OCI-LY1 (cell line): Measurements from ENCODE around the gene ACAT2.

ENCODE experiments used
- H2AFZ ChIP-seq: fragments of 200-600 bp; sonication (generic), shearing (Covaris generic); 2 replicates; pipeline ENCODE4 v1.6.0; 2014; ENCODE audit warnings: antibody characterized with exemption, mild to moderate bottlenecking, low read length
- H3F3A ChIP-seq: fragments of 200-600 bp; sonication (generic), shearing (Covaris generic); 2 replicates; pipeline ENCODE4 v1.6.0; 2014; ENCODE audit warnings: mild to moderate bottlenecking, antibody characterized with exemption, low read length, moderate library complexity; ENCODE audit not compliant: insufficient read depth
- H3K27ac ChIP-seq: fragments of 200-600 bp; sonication (generic); 2 replicates; pipeline ENCODE4 v1.5.1; 2014; ENCODE audit warnings: low read length, mixed run types, mild to moderate bottlenecking, low read depth; ENCODE audit not compliant: poor library complexity, severe bottlenecking
- H3K27me3 ChIP-seq: fragments of 200-600 bp; sonication (generic); 2 replicates; pipeline ENCODE4 v1.6.0; 2014; ENCODE audit warnings: antibody characterized with exemption, mild to moderate bottlenecking, low read length, moderate library complexity; ENCODE audit not compliant: insufficient read depth
- H3K36me3 ChIP-seq: fragments of 200-600 bp; sonication (generic); 2 replicates; pipeline ENCODE4 v1.6.1; 2014; ENCODE audit warnings: mild to moderate bottlenecking, antibody characterized with exemption, low read length, moderate library complexity, mixed read lengths; ENCODE audit not compliant: insufficient read depth
- H3K4me1 ChIP-seq: fragments of 200-600 bp; sonication (generic); 2 replicates; pipeline ENCODE4 v1.5.1; 2014; ENCODE audit warnings: mild to moderate bottlenecking, low read length, moderate library complexity; ENCODE audit not compliant: insufficient read depth, severe bottlenecking
- H3K4me2 ChIP-seq: fragments of 200-600 bp; sonication (generic), shearing (Covaris generic); 2 replicates; pipeline ENCODE4 v1.6.1; 2014; ENCODE audit warnings: low read length
- H3K4me3 ChIP-seq: fragments of 200-600 bp; sonication (generic); 2 replicates; pipeline ENCODE4 v1.5.1; 2014; ENCODE audit warnings: low read length, low read depth, mild to moderate bottlenecking, mixed read lengths; ENCODE audit not compliant: poor library complexity, severe bottlenecking
- H3K79me2 ChIP-seq: fragments of 200-600 bp; shearing (Covaris generic); 2 replicates; pipeline ENCODE4 v1.6.1; 2016; ENCODE audit warnings: mixed run types, low read length, mixed read lengths; ENCODE audit not compliant: insufficient read depth
- H3K9ac ChIP-seq: fragments of 200-600 bp; sonication (generic), shearing (Covaris generic); 2 replicates; pipeline ENCODE4 v1.6.1; 2014; ENCODE audit warnings: mild to moderate bottlenecking, low read length, mixed read lengths
- H3K9me2 ChIP-seq: fragments of 200-600 bp; sonication (generic), shearing (Covaris generic); 2 replicates; pipeline ENCODE4 v1.6.1; 2014; ENCODE audit warnings: low read depth, mild to moderate bottlenecking, low read length, mixed read lengths
- H3K9me3 ChIP-seq: fragments of 200-600 bp; shearing (Covaris generic); 2 replicates; pipeline ENCODE4 v1.6.1; 2014; ENCODE audit warnings: low read length, mixed read lengths
- H4K20me1 ChIP-seq: fragments of 200-600 bp; sonication (generic), shearing (Covaris generic); 2 replicates; pipeline ENCODE4 v1.6.0; 2016; ENCODE audit warnings: mild to moderate bottlenecking, low read length; ENCODE audit not compliant: insufficient read depth
- EZH2 ChIP-seq: fragments of 200-600 bp; sonication (generic), shearing (Covaris generic); IDR thresholded peaks from 2 replicates; pipeline ENCODE4 v1.8.0; 2017; ENCODE audit warnings: borderline replicate concordance, mixed run types, mild to moderate bottlenecking, antibody characterized with exemption, low read length, moderate library complexity, mixed read lengths
- TF ChIP-seq, protein P1 (sequence below): fragments of 200-600 bp; sonication (generic), shearing (Covaris generic); IDR thresholded peaks from 2 replicates; pipeline ENCODE4 v1.5.1; 2017; ENCODE audit warnings: mild to moderate bottlenecking, antibody characterized with exemption, low read length, moderate library complexity, mixed read lengths

Gene ACAT2

DNA sequence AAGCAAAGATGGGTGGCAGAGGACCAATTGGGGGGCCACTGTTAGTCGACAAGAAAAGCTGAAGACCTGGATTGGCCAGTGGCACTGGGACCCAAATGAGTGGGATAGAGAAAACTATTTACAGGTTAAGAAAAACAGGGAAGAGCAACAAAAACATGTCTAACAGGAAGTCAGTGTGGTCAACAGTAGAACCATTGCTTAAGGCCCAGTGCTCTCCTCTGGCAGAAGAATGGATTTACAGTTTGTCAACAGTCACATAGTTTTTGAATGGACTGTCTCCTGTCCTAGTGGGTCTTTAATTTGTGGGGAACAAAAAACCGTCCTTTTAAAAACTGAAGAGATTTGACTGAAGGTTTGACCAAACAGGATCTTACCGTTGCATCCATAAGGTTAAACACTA is 46.7 kb upstream of the ACAT2 start:
- Histone ChIP-seq H3K27me3 (no peaks in the 10 kb centered on the region), H3K36me3 (no peaks in the 10 kb centered on the region), H3K9me2 (no peaks in the 10 kb centered on the region), H3K27ac (no peak overlapping the region), H3K9ac (no peak overlapping the region), H3K4me2 (no peak overlapping the region), H3K4me3 (no peak overlapping the region), H4K20me1 (no peaks in the 10 kb centered on the region), H2AFZ (no peak overlapping the region), H3K9me3 (no peaks in the 10 kb centered on the region), H3K4me1 (no peaks in the 10 kb centered on the region), H3K79me2 (no peaks in the 10 kb centered on the region), H3F3A (no peaks in the 10 kb centered on the region)
- TF ChIP-seq, protein P1, sequence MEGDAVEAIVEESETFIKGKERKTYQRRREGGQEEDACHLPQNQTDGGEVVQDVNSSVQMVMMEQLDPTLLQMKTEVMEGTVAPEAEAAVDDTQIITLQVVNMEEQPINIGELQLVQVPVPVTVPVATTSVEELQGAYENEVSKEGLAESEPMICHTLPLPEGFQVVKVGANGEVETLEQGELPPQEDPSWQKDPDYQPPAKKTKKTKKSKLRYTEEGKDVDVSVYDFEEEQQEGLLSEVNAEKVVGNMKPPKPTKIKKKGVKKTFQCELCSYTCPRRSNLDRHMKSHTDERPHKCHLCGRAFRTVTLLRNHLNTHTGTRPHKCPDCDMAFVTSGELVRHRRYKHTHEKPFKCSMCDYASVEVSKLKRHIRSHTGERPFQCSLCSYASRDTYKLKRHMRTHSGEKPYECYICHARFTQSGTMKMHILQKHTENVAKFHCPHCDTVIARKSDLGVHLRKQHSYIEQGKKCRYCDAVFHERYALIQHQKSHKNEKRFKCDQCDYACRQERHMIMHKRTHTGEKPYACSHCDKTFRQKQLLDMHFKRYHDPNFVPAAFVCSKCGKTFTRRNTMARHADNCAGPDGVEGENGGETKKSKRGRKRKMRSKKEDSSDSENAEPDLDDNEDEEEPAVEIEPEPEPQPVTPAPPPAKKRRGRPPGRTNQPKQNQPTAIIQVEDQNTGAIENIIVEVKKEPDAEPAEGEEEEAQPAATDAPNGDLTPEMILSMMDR, result no peak
- TF ChIP-seq EZH2, result no peak

DNA sequence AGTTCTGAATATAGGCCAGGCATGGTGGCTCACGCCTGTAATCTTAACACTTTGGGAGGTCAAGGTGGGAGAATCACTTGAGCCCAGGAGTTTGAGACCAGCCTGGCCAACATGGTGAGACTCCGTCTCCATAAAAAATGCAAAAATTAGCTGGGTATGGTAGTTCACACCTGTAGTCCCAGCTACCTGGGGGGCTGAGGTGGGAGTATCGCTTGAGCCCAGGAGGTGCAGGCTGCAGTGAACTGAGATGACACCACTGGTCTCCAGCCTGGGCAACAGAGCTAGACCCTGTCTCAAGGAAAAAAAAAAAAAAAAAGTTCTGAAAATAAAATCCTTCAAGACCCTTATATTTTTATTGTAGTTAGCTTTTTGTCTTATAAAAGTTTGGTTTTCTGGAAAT is 46.2 kb upstream of the ACAT2 start:
- Histone ChIP-seq H2AFZ (no peak overlapping the region), H3K9me3 (no peaks in the 10 kb centered on the region), H3K79me2 (no peaks in the 10 kb centered on the region), H3F3A (no peaks in the 10 kb centered on the region), H4K20me1 (no peaks in the 10 kb centered on the region), H3K9me2 (no peaks in the 10 kb centered on the region), H3K27ac (no peak overlapping the region), H3K4me2 (no peak overlapping the region), H3K36me3 (no peaks in the 10 kb centered on the region), H3K4me3 (no peak overlapping the region), H3K27me3 (no peaks in the 10 kb centered on the region), H3K4me1 (no peaks in the 10 kb centered on the region), H3K9ac (no peak overlapping the region)
- TF ChIP-seq, protein P1, result no peak
- no peak for TF ChIP-seq EZH2

DNA sequence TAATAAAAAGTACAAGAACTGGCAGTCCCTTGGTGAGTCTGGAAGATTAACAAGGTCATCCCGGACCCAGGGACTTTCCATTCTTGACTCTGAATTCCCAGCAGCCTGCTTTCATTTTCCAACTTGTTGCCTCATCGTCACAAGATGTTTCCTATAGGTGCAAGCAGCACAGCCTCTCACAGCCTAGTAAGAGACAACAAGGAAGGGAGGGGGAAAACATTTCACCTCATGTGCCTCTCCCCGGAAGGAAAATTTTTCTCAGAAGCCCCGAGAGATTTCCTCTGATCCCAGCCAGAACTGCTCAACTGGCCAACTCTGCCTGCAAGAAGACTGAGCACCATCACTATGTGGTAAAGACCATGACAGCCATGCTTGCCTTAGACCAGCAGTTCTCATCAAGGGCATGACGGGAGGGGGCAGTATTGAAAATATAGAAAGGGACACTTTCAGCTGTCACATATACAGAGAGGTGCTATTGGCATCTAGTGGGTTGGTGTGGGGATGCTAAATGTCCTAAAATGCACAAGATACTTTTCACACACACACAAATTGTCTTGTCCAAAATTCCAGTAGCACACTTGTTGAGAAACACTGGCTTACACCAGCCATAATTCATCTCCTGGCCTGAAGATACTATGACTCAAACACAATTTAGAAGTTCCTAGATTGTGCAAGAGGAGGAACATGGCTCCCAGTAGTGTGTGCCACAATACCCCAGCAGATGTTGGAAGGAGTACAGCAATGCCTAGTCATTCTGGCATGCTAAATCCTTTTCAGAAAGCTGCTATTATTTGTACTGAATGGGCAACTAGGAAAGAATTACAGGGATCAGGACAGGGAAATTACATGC is 45.4 kb upstream of the ACAT2 start:
- Histone ChIP-seq H4K20me1 (no peaks in the 10 kb centered on the region), H3K4me2 (no peak overlapping the region), H3K9me2 (no peaks in the 10 kb centered on the region), H3F3A (no peaks in the 10 kb centered on the region), H3K9me3 (no peaks in the 10 kb centered on the region), H3K79me2 (no peaks in the 10 kb centered on the region), H3K4me1 (no peaks in the 10 kb centered on the region), H2AFZ (no peak overlapping the region), H3K4me3 (no peak overlapping the region), H3K9ac (no peak overlapping the region), H3K36me3 (no peaks in the 10 kb centered on the region), H3K27me3 (no peaks in the 10 kb centered on the region), H3K27ac (no peak overlapping the region)
- TF ChIP-seq EZH2, result no peak
- TF ChIP-seq, protein P1, result no peak; the same call in 1 of the 2 replicates
